Stimulated activated CD8-positive, alpha-beta memory T cell treated with anti-CD3 and anti-CD28 coated beads, Interleukin-15, amount 100 ng/mL, for 48 hours (primary cell): Measurements from ENCODE around the gene PFDN2.
"Not testable (repeated sequence)": the region's sequence is repeated elsewhere in the genome, so short reads cannot be mapped to it uniquely, and the experiment has no call there.

ENCODE experiments used
- DNase-seq, 2 donors: peaks; one replicate each; pipeline ENCODE4 v3.0.0-alpha.2; 2020; ENCODE audit warnings: low read depth in 2 of 2

Gene PFDN2

DNA sequence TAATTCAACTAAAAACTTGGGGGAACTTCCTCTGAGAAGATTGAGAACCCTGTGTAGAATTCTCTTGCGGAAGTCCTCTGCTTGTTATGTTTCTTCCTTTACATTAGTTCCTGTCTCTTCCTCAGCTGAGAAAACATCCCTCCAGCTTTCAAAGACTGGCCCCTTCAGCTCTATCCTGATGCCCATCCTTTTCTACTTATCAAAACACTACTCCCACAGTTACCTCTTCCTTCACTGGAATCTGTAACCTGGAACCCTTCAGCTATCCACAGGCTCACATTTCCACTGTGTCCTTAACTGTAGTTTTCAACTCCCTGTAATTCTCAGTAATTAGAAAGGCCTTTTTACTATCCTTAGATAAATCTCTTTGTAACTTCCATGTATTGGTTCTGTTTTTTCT lies 20.6 kb upstream of the PFDN2 start:
- DNase-seq = no peak

DNA sequence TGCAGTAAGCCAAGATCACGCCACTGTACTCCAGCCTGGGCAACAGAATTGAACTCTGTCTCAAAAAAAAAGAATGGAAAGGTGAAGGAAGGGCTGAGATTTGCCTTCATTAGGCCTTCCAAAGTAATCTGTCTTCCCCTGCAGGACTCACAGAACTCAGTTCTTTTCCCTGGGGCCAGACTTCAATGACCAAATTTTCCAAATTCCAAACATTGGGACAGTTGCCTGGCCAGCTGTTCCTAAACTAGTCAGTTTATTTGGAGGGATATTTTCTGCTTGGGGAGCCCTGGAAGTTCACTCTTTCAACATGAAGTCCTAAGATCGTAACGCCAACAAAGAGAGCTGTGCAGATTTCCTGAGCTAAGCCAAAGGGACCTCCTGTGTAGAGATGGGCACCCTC lies 20.0 kb upstream of the PFDN2 start:
- no peak for DNase-seq

- DNase-seq = no peak
These were observed 15.4 kb upstream of the PFDN2 start for GRCh38 chr1:161133220-161133740.

DNA sequence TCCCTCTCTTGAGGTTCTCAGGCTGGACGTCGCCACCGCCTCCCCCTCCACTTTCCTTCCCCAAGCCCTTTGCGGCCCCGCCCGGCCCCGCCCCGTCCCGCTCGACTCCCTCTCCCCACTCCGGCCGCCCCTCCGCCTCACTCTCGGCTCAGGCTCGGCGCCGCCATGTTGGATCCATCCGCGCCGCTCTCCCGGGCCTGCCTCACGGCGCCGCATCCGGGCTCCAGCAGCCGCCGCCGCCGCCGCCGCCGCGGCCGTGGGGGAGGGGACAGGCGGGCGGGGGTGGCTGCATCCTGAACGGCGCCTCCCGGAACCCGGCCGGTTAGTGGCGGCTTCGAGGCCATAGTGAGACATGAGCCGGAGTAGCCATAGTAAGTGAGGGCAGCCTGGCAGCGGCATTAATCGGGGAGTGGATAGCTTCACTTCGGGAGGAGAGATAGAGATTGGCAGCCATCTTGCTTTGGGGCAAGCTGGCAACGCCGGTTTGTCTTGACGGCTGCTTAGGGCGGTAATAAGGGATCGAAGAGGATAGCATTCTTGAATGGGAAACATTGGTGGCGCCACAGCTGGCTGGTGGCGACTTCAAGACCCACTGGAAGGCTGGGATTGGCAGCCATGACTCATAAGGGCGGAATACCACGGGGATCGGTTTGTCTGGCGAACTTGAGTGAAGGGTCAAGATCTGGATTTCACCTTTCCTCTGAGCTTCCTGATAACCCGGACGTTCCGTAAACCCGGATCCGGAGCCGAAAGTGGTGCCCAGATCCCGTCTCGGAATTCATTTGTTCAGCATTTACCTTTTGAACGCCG lies 14.8 kb upstream of the PFDN2 start, which contains the start of gene DEDD:
TSS of gene DEDD (minus strand) at position 258 of the 810 bp plus-strand sequence. CDS start 8,205 bp downstream, outside the sequence.
- peak; percentile 82 to 86 for DNase-seq

DNA sequence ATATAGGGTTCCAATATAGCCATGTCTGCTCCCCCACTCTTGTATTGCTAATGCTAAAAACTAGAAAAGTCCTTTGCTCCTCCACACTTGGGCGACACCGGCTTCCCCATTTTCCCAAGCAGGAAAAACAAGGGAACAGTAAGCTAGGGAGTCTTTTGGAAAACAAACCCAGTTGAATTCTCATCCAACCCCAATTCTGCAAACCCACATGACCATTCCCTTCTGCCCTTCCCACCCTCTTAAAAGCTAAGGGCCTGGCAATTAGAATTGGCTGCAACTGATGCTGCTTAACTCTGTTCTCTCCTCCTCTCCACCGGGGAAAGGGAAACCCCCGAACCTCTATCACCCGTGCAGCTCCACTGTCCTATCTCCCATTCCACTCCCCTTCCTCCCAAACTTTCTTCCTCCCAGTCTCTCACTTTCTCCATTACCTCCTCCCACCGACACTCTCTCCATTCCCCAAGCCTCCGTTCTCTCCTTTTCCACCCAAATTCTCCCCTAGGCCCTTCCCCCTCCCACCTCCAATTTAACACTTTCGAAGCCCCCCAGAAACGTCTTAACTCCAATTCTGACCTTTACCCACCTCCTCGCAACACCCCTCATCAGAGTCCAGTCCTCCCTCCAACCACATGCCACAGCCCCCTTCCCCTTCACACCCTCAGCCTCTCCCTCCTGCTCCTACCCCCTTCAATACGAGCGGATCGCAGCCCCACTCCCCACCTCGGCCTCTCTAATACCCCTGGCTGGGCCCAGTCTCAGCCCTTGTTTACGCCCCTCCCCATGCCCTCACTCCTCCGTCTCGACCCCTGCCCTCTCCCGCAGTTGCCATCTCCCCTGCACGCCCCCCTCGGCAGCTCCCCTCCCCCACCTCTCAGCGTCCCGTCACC lies 13.9 kb upstream of the PFDN2 start:
- no peak for DNase-seq

- DNase-seq = no peak
These were observed 12.4 kb upstream of the PFDN2 start for GRCh38 chr1:161130266-161130665.

DNA sequence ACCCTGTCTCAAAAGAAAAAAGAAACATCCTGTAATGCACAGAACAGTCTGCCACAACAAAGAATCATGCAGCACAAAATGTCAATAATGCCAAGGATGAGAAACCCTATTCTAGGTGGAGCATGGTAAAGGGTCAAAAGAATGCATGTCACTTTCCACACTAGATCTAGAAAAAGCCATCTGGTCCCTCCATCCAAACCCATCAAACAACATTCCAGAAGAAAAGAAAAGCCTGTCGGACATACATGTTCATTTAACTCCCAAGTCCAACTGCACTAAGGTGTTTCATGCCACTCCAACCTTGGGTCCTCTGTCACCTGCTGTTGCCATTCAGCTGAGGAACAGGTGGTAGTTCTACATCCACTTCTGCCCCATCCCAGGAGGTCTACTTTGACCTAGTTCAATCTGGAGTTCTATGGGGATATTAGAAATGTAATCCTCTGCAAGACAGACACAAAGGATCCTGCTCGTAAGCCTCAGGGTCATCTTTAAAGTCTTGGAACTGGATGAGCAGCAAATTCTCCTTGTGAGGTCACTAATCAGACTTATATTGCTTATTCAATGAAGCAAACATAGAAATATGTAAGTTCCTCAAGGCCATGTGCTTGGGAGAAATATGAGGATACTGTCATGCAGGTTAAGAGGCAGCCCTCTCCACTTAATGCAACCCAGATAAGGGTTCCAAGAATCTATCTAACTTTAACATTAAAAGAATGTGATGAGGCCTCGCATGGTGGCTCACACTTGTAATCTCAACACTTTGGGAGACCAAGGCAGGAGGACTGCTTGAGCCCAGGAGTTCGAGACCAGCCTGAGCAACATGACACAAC lies 11.0 kb upstream of the PFDN2 start:
- no peak for DNase-seq

GRCh38 chr1:161127649-161128048 lies 9.8 kb upstream of the PFDN2 start:
- no peak for DNase-seq

DNA sequence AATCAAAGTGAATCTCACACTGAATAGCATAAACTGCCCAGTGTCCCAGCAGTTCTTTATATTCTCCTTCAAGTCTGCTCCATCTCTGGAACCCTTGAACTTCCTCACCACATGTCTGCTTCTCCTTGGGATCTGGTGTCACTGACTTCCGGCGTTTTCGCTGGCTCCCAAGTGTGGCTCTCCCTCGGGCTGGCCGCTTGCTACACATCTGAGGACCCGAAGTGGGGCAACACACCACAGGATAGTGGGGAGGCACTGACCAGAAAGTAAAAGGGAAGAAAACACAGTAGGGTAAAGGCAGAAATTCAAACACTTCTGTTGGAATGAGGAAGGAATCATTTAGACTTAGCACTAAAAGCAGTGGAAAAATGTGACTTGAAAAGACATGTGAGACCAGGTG lies 5.1 kb upstream of the PFDN2 start:
- no peak for DNase-seq

DNA sequence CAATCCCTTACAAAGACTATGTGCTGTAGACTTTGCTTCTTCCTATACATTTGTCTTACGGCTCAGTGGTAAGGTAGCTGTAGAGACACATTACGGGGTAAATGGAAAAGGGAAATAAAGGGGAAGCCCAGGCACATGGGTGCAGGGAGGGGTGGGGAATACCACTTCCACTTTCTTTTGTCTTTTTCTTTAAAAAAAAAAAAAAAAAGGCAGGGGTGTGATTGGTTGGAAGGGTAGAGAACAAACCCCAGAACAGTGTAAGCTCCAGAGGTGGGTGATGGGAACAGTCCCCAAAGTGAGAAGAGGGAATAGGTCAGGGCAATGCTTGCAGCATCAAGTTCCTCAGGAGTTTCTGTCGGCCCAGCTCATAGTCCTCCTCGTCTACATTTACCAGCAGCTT lies 4.0 kb upstream of the PFDN2 start:
- DNase-seq = no peak

DNA sequence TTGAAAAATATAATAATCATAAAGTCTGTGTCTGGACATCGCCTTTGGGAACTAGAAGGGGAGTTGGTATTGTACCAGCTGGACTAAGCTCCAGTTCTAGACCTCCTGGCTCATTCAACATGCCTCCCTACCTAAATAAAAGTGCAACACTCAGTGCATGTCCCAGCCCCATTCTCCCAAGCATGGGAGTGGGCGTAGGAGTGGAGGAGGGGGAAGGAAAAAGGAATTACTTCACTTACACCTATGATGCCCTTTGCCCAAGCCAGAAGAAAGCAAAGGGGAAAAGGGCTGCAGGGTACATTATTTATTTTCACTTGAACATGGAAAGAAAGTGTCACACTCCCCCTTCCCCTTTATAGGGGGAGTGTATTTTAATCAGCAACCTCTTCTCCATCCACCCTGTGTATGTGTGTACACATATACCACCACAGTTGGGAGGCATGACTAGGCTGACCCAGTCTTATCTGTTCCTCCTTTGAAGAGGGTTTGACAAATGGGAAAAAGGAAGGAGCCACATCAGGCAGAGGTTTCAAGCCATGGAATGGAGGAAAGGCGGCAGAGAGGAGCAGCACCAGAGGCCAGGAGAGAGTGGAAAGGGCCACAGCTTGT lies 3.3 kb upstream of the PFDN2 start:
- DNase-seq = no peak

- peak in 1 of 2 donors; percentile 59 for DNase-seq
These were observed 1.5 kb upstream of the PFDN2 start for GRCh38 chr1:161119092-161119903.

GRCh38 chr1:161115961-161116360 lies 1.9 kb downstream of the PFDN2 start:
- not testable (repeated sequence) for DNase-seq

GRCh38 chr1:161115132-161115711 lies 2.6 kb downstream of the PFDN2 start:
- peak in 1 of 2 donors; percentile 49 for DNase-seq

- no peak for DNase-seq
These were observed 3.3 kb downstream of the PFDN2 start for GRCh38 chr1:161114556-161114955.

GRCh38 chr1:161113915-161114314 lies 3.9 kb downstream of the PFDN2 start:
- DNase-seq = no peak

- no peak for DNase-seq
These were observed 6.3 kb downstream of the PFDN2 start for GRCh38 chr1:161111527-161111926.

- DNase-seq = no peak
These were observed 6.7 kb downstream of the PFDN2 start for GRCh38 chr1:161111117-161111516.

GRCh38 chr1:161106431-161106830 lies 11.4 kb downstream of the PFDN2 start:
- no peak for DNase-seq

GRCh38 chr1:161100556-161100955 lies 17.3 kb downstream of the PFDN2 start:
- no peak for DNase-seq
